DMS153 treated with DMSO at 0.1 percent for 48 hours (cell line): Measurements from ENCODE around the gene SOCS4.

Source experiments
- DNase-seq: peaks from one replicate; lab custom pipeline; 2025; ENCODE audit not compliant: unreplicated experiment; lab: John Stamatoyannopoulos, UW

The SOCS4 gene

GRCh38 chr14:55085060-55085660 is 58.1 kb downstream of the SOCS4 start:
- no peak for DNase-seq

- DNase-seq = no peak
Measured at GRCh38 chr14:55086938-55087337, 59.9 kb downstream of the SOCS4 start.

- DNase-seq = no peak
Measured at GRCh38 chr14:55088356-55088755, 61.3 kb downstream of the SOCS4 start.

GRCh38 chr14:55092341-55092740 is 65.3 kb downstream of the SOCS4 start:
- no peak for DNase-seq

GRCh38 chr14:55094292-55095157 is 67.5 kb downstream of the SOCS4 start:
- DNase-seq = no peak

GRCh38 chr14:55097881-55098560 is 71.0 kb downstream of the SOCS4 start:
- no peak for DNase-seq

GRCh38 chr14:55098561-55098898 is 71.5 kb downstream of the SOCS4 start:
- DNase-seq = no peak
